RWPE1 (cell line): ENCODE results near the gene DYNC2H1.

Source experiments
- CTCF ChIA-PET: fragments of 350-600 bp; sonication (Branson Sonifier 250); formaldehyde crosslinking; extraction: SDS; loops from one replicate; lab custom pipeline; 2021; lab: Yijun Ruan, JAX
- POLR2A ChIA-PET: fragments of 400-600 bp; formaldehyde crosslinking; extraction: SDS; loops from one replicate; lab custom pipeline; 2020; ENCODE audit warnings: antibody characterized with exemption; ENCODE audit not compliant: low non-redundant PET; lab: Yijun Ruan, JAX
- DNase-seq: peaks from one replicate; pipeline ENCODE4 v3.0.0; 2012; ENCODE audit warnings: low spot score
- H3K27ac ChIP-seq: fragments of 450-650 bp; 2 replicates; pipeline ENCODE4 v1.5.1; 2017
- TF ChIP-seq, protein P1 (sequence below): fragments of 450-650 bp; conservative IDR thresholded peaks from 2 replicates; pipeline ENCODE4 v1.5.1; 2017; ENCODE audit warnings: low read depth, mild to moderate bottlenecking

DYNC2H1 gene

GRCh38 chr11:103515283-103515682 is 406.1 kb downstream of the DYNC2H1 start:
- TF ChIP-seq, protein P1, sequence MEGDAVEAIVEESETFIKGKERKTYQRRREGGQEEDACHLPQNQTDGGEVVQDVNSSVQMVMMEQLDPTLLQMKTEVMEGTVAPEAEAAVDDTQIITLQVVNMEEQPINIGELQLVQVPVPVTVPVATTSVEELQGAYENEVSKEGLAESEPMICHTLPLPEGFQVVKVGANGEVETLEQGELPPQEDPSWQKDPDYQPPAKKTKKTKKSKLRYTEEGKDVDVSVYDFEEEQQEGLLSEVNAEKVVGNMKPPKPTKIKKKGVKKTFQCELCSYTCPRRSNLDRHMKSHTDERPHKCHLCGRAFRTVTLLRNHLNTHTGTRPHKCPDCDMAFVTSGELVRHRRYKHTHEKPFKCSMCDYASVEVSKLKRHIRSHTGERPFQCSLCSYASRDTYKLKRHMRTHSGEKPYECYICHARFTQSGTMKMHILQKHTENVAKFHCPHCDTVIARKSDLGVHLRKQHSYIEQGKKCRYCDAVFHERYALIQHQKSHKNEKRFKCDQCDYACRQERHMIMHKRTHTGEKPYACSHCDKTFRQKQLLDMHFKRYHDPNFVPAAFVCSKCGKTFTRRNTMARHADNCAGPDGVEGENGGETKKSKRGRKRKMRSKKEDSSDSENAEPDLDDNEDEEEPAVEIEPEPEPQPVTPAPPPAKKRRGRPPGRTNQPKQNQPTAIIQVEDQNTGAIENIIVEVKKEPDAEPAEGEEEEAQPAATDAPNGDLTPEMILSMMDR, result no peak
- no peak overlapping the region for H3K27ac ChIP-seq
- POLR2A ChIA-PET, result no interaction called here
- CTCF ChIA-PET, result interaction anchor here (0.6 kb wide), 2 partner anchors 34 to 731 kb away, joined by 3 read pairs; no protein-coding TSS in a partner anchor
- DNase-seq, result no peak

DNA sequence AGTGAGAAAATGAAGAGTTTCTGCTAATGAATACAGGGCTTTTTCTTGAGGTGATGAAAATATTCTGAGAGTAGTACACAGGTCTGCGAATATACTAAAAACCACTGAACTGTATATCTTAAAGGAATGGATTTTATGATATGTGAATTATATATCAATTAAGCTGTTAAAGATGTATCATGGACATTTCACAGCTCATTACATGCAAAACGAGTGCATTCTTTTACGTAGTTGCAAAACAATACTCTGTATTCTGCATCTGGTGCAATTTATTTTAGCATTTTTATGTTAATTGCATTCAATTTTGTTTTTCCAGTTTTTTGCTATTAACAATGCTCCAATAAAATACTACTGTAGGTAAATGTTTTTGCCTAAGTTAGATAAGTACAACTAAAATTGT is 411.6 kb downstream of the DYNC2H1 start:
- DNase-seq, result no peak
- ChIA-PET CTCF (no interaction called here), POLR2A (no interaction called here)
- TF ChIP-seq, protein P1, result no peak
- no peak overlapping the region for H3K27ac ChIP-seq

DNA sequence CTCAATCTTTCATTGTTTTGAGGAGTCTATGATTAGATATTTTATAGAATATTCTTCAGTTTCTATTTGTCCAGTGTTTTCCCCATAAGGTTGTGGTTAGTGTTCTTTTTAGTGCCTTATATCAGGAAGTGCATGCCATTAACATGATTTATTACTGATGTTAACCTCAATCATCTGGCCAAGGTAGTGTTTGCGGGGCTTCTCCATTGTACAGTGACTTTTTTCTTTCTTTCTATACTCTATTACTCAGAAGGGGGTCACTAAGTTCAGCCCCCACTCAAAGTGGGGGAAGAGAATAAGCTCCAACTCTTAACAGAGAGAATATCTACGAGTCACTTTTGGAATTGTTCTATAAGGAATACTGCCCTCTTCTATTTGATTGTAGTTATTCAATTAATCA is 415.8 kb downstream of the DYNC2H1 start:
- POLR2A ChIA-PET, result no interaction called here
- no peak overlapping the region for H3K27ac ChIP-seq
- TF ChIP-seq, protein P1, result no peak
- CTCF ChIA-PET, result interaction anchor here (0.7 to 1.2 kb wide), 3 partner anchors 26 to 138 kb away, joined by 3 to 5 read pairs (median 4); no protein-coding TSS in a partner anchor
- peak; percentile 46 for DNase-seq

DNA sequence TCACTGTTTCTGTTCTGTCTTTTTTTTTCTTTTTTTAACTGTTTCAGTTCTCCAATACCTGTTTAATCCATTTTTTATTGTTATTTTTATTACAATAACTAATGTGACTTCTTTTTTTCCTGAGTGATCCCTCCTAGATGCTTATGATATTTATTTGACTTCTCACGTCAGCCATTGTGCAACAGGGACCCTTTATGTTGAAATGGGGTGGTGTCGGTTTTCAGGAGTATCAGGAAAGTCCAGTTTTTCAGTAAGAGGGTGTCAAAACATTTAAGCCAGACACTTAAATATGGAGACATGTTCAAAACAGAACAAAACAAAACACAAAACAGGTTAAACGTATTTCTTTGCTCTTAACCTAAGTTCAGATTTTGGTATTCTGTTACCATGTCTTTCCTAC is 418.8 kb downstream of the DYNC2H1 start:
- no peak for DNase-seq
- ChIA-PET CTCF (no interaction called here), POLR2A (no interaction called here)
- no peak overlapping the region for H3K27ac ChIP-seq
- TF ChIP-seq, protein P1, result no peak

DNA sequence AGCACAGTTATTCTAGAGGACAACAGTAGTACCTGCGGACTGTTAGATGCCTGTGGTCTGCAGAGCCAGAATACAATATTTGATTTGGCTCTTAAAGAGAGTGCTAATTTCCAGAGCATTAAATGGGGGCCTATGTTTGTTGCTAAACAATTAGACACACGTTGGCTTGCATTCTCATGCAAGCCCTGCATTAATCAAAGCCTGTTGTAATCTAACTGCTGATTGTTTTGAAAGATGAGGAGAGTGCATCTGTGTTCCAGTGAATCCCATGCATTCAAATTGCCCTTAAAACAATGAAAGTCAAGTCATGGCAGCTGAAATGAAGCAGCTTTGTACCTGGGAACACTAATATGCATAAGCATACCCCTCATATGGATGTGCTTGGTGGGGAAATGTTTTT is 419.4 kb downstream of the DYNC2H1 start:
- POLR2A ChIA-PET, result no interaction called here
- TF ChIP-seq, protein P1, result no peak
- DNase-seq, result no peak
- no peak overlapping the region for H3K27ac ChIP-seq
- CTCF ChIA-PET, result no interaction called here

- no peak overlapping the region for H3K27ac ChIP-seq
- CTCF ChIA-PET, result no interaction called here
- POLR2A ChIA-PET, result no interaction called here
- peak; percentile 49 for DNase-seq
- TF ChIP-seq, protein P1, result no peak
Observed at GRCh38 chr11:103529181-103529684, 420.0 kb downstream of the DYNC2H1 start.
